Activated B cell treated with CpG ODN at 0.5 μM for 24 hours (primary cell): ENCODE results near the gene ITIH3. TPM values are rescaled to one million over a fixed set of nuclear protein-coding genes. Genes with fewer than 3 reads are reported as not detected.

Experiments used
- ATAC-seq: fragments of 200-7000 bp; cut with Tn5 transposase; one replicate; pipeline ENCODE4 v1.10.0; 2021; ENCODE audit warnings: low read depth, mild to moderate bottlenecking, moderate library complexity
- CTCF ChIA-PET: fragments of 350-600 bp; sonication (Branson Sonifier 250); formaldehyde crosslinking; loops from one replicate; lab custom pipeline; 2021; ENCODE audit warnings: antibody characterized with exemption; lab: Charles Lee
- POLR2A ChIA-PET: fragments of 350-600 bp; sonication (Branson Sonifier 250); formaldehyde crosslinking; loops from one replicate; lab custom pipeline; 2021; ENCODE audit warnings: antibody characterized with exemption; lab: Charles Lee
- DNase-seq: peaks from one replicate; pipeline ENCODE4 v3.0.0; 2022
- H3K27ac Mint-ChIP-seq: one replicate; pipeline ENCODE4 v1.8.0; 2020; ENCODE audit warnings: mixed read lengths
- H3K27me3 Mint-ChIP-seq: one replicate; pipeline ENCODE4 v1.8.0; 2021; ENCODE audit warnings: mixed read lengths
- H3K36me3 Mint-ChIP-seq: one replicate; pipeline ENCODE4 v1.8.0; 2021; ENCODE audit warnings: low read depth, mixed read lengths
- H3K4me1 Mint-ChIP-seq: one replicate; pipeline ENCODE4 v1.8.0; 2021; ENCODE audit warnings: mixed read lengths
- H3K4me3 Mint-ChIP-seq: one replicate; pipeline ENCODE4 v1.8.0; 2020; ENCODE audit warnings: mild to moderate bottlenecking, mixed read lengths
- H3K9me3 Mint-ChIP-seq: one replicate; pipeline ENCODE4 v1.8.0; 2020; ENCODE audit warnings: mixed read lengths
- intact Hi-C: fragments of 100-400 bp; cut with micrococcal nuclease; formaldehyde crosslinking; loops from one replicate; pipeline ENCODE4 v1.15.1; 2024
- total RNA-seq: library from RNA; stranded (reverse); gene quantifications from 2 replicates; pipeline ENCODE4 v1.2.3, GENCODE V29; 2022
- TF ChIP-seq, protein P1 (sequence below): fragments of 200-600 bp; IDR thresholded peaks from one replicate; pipeline ENCODE4 v1.8.0; 2022; ENCODE audit warnings: antibody characterized with exemption, mild to moderate bottlenecking

The ITIH3 gene
- total RNA-seq, 1 donor from 2014 or later, result not detected

DNA sequence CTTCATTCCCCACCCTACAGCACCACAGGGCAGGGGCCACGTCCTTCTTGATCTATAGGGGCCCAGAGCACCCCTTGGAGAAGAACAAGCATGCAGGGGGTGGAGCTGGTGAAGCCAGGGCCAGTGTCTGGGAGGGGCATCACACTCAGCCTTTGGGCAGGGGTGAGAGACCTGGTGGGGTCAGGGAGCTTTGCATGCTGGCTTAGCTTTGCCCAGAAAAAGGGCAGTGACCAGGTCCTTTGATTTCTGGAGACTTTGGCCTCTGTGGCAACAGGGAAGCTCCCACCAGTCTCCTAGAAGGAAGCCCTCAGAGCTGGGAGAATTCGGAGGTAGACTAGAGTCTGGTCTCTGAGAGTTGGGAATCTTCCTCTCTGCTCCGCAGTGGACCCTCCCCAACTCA is 34.9 kb downstream of the ITIH3 start:
- TF ChIP-seq, protein P1, sequence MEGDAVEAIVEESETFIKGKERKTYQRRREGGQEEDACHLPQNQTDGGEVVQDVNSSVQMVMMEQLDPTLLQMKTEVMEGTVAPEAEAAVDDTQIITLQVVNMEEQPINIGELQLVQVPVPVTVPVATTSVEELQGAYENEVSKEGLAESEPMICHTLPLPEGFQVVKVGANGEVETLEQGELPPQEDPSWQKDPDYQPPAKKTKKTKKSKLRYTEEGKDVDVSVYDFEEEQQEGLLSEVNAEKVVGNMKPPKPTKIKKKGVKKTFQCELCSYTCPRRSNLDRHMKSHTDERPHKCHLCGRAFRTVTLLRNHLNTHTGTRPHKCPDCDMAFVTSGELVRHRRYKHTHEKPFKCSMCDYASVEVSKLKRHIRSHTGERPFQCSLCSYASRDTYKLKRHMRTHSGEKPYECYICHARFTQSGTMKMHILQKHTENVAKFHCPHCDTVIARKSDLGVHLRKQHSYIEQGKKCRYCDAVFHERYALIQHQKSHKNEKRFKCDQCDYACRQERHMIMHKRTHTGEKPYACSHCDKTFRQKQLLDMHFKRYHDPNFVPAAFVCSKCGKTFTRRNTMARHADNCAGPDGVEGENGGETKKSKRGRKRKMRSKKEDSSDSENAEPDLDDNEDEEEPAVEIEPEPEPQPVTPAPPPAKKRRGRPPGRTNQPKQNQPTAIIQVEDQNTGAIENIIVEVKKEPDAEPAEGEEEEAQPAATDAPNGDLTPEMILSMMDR, result no peak
- Mint-ChIP-seq H3K9me3 (no peaks in the 10 kb centered on the region), H3K36me3 (peaks cover 1% of the 10 kb centered on the region), H3K27ac (no peak overlapping the region), H3K4me3 (no peak overlapping the region), H3K27me3 (no peaks in the 10 kb centered on the region), H3K4me1 (no peaks in the 10 kb centered on the region)
- ATAC-seq (no peak), DNase-seq (no peak)
- ChIA-PET POLR2A (no interaction called here), CTCF (no interaction called here)
- intact Hi-C loops, result no loop called here

- intact Hi-C loops, result no loop called here
- CTCF ChIA-PET, result no interaction called here
- no peaks in the 10 kb centered on the region for H3K4me1 Mint-ChIP-seq
- H3K9me3 Mint-ChIP-seq, result no peaks in the 10 kb centered on the region
- no peak for ATAC-seq
- H3K36me3 Mint-ChIP-seq, result peaks cover 3% of the 10 kb centered on the region
- POLR2A ChIA-PET, result no interaction called here
- H3K27me3 Mint-ChIP-seq, result no peaks in the 10 kb centered on the region
- no peak overlapping the region for H3K27ac Mint-ChIP-seq
- DNase-seq, result no peak
- H3K4me3 Mint-ChIP-seq, result no peak overlapping the region
- TF ChIP-seq, protein P1, result no peak
Observed at GRCh38 chr3:52829906-52830463, 35.4 kb downstream of the ITIH3 start.

DNA sequence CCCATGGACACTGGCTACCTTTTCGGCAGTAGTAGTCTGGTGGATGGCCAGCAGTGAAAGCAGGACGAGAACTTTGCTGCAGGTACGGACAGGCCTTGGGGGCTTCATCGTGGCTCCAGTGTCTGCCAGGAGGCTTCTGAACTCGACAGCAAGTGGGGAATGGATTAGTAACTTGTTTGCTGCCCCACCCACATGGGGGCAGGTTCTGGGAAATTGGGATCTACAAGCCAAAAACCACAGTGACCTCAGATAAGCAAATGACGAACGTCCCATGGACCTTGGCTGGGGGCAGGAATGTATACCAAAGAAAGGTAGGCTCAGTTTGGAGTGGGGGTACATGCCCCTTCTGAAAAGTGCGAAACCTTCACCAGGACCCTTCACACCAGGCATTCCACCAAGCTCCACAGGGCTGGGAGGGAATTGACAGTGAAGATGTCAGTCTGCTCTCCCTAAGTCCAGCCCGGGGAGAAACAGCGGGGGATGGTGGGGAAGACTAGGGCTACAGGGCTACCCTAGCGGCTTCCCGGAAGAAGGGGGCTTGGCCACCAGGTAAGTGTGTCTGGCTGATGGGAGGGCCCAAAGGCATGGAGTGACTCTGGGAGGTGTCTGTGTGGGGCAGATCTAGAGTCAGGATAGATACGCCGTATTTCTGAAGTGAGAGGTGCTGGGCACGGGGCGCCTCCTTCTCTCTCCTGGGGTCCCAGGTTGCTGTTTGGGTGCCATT is 36.1 kb downstream of the ITIH3 start, which contains the start of gene ITIH4:
ITIH4 (minus strand) TSS at position 138 of the 724 bp plus-strand sequence; CDS start at position 108, 30 bp downstream.
- Mint-ChIP-seq H3K4me1 (no peaks in the 10 kb centered on the region), H3K27me3 (no peaks in the 10 kb centered on the region), H3K4me3 (no peak within 1 kb of the TSS), H3K27ac (no peak within 1 kb of the TSS), H3K9me3 (no peaks in the 10 kb centered on the region), H3K36me3 (peaks cover 6% of the 10 kb centered on the region)
- no peak for ATAC-seq
- POLR2A ChIA-PET, result no interaction called here
- TF ChIP-seq, protein P1, result no peak
- no peak for DNase-seq
- intact Hi-C loops, result no loop called here
- CTCF ChIA-PET, result no interaction called here

DNA sequence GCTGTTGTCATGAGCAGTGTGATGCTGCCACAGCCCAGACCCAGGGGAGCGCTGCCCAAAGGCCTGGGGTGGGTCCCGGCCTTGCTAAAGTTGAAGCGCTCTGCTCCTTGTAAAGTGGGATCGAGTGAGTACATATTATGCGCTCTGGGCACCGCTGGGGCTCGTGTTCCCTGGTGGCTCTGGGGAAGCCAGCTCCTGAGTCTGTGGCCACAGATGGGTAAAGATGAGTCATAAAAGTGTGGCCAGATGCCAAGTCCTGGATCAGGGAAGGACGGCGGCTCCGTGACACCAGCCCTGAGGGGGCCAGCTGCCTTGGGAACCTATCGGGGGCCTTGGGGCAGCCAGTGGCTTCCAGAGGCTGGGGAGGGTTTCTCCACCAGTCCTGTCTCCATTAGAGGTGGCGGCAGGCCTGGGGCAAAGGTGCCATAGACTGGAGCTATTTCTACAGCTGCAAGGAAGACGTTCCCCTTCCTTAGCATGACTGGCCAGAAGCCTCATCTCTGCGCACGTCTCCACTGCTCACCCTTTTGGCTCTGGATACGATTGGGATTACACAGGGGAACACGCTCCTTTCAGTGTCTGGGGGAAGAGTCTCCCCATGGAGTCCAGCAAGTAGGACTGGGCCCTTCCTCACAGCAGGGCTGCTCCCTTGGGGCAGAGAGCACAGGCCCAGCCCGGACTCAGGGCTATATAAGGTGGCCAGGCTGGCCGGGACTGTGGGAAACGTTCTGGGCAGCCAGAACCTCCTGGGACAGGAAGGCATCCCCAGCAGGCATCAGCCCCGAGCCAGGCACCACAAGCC is 37.1 kb downstream of the ITIH3 start:
- CTCF ChIA-PET, result no interaction called here
- intact Hi-C loops, result no loop called here

More for the DNA sequence above, 37.1 kb downstream of the ITIH3 start:
- DNase-seq (no peak), ATAC-seq (no peak)
- Mint-ChIP-seq H3K4me3 (no peak overlapping the region), H3K27me3 (no peaks in the 10 kb centered on the region), H3K4me1 (no peaks in the 10 kb centered on the region), H3K36me3 (peaks cover 11% of the 10 kb centered on the region), H3K27ac (no peak overlapping the region), H3K9me3 (no peaks in the 10 kb centered on the region)
- POLR2A ChIA-PET, result no interaction called here
- TF ChIP-seq, protein P1, result no peak
